Loucy (cell line): Measurements from ENCODE around the gene NRG3.

Experiments
- H2AFZ ChIP-seq: fragments of 200-600 bp; sonication (generic); 2 replicates; pipeline ENCODE4 v1.6.0; 2016; ENCODE audit warnings: antibody characterized with exemption, mild to moderate bottlenecking, low read length, moderate library complexity
- H3F3A ChIP-seq: fragments of 200-600 bp; 2 replicates; pipeline ENCODE4 v1.6.0; 2016; ENCODE audit warnings: antibody characterized with exemption, low read depth, mild to moderate bottlenecking
- H3K27me3 ChIP-seq: fragments of 200-600 bp; sonication (generic); 2 replicates; pipeline ENCODE4 v1.6.1; 2014; ENCODE audit warnings: low read length, mild to moderate bottlenecking; ENCODE audit not compliant: insufficient read depth, poor library complexity, severe bottlenecking
- H3K36me3 ChIP-seq: fragments of 200-600 bp; sonication (generic); 2 replicates; pipeline ENCODE4 v1.6.1; 2016; ENCODE audit warnings: low read length; ENCODE audit not compliant: insufficient read depth
- H3K4me1 ChIP-seq: fragments of 200-600 bp; sonication (generic); 2 replicates; pipeline ENCODE4 v1.5.1; 2014; ENCODE audit warnings: low read length, mild to moderate bottlenecking; ENCODE audit not compliant: insufficient read depth, poor library complexity, severe bottlenecking
- H3K4me2 ChIP-seq: fragments of 200-600 bp; sonication (generic); 2 replicates; pipeline ENCODE4 v1.6.0; 2014; ENCODE audit warnings: antibody characterized with exemption, low read length, low read depth, mild to moderate bottlenecking; ENCODE audit not compliant: poor library complexity, severe bottlenecking
- H3K4me3 ChIP-seq: fragments of 200-600 bp; sonication (generic); 2 replicates; pipeline ENCODE4 v1.5.1; 2014; ENCODE audit warnings: low read length, mild to moderate bottlenecking, mixed read lengths; ENCODE audit not compliant: poor library complexity, severe bottlenecking
- H3K79me2 ChIP-seq: fragments of 200-600 bp; sonication (generic); 2 replicates; pipeline ENCODE4 v1.6.1; 2014; ENCODE audit warnings: low read length; ENCODE audit not compliant: insufficient read depth
- H3K9ac ChIP-seq: fragments of 200-600 bp; sonication (generic); 2 replicates; pipeline ENCODE4 v1.6.0; 2014; ENCODE audit warnings: mild to moderate bottlenecking, low read depth, low read length, moderate library complexity; ENCODE audit not compliant: poor library complexity, severe bottlenecking
- H3K9me2 ChIP-seq: fragments of 200-600 bp; sonication (generic); replicated peaks from 2 replicates; pipeline ENCODE4 v1.6.1; 2016; ENCODE audit warnings: low read depth, low read length, mixed read lengths
- H3K9me3 ChIP-seq: fragments of 200-600 bp; sonication (generic); 2 replicates; pipeline ENCODE4 v1.6.1; 2014; ENCODE audit warnings: mild to moderate bottlenecking, antibody characterized with exemption, low read length, low read depth; ENCODE audit not compliant: insufficient read depth
- H4K20me1 ChIP-seq: fragments of 200-600 bp; sonication (generic); 2 replicates; pipeline ENCODE4 v1.6.0; 2014; ENCODE audit warnings: antibody characterized with exemption, low read length, mild to moderate bottlenecking; ENCODE audit not compliant: insufficient read depth, poor library complexity, severe bottlenecking
- CTCF ChIP-seq: fragments of 200-600 bp; sonication (generic); conservative IDR thresholded peaks from 2 replicates; pipeline ENCODE4 v1.5.1; 2014; ENCODE audit warnings: mild to moderate bottlenecking, antibody characterized with exemption, low read length
- EZH2phosphoT487 ChIP-seq: fragments of 200-600 bp; IDR thresholded peaks from 2 replicates; pipeline ENCODE4 v1.6.1; 2018; ENCODE audit warnings: antibody characterized with exemption, mild to moderate bottlenecking, moderate library complexity, borderline replicate concordance

NRG3 gene

GRCh38 chr10:81969136-81969535 lies 94.1 kb downstream of the NRG3 start:
- no peaks in the 10 kb centered on the region for H3K27me3 ChIP-seq
- TF ChIP-seq EZH2phosphoT487 (no peak), CTCF (no peak)
- no peaks in the 10 kb centered on the region for H4K20me1 ChIP-seq
- H2AFZ ChIP-seq: no peak overlapping the region
- H3K36me3 ChIP-seq: no peaks in the 10 kb centered on the region
- H3K9me3 ChIP-seq: no peaks in the 10 kb centered on the region
- no peak overlapping the region for H3K4me2 ChIP-seq
- H3F3A ChIP-seq: no peaks in the 10 kb centered on the region
- no peaks in the 10 kb centered on the region for H3K4me1 ChIP-seq
- H3K4me3 ChIP-seq: no peak overlapping the region
- H3K9ac ChIP-seq: no peak overlapping the region
- no peaks in the 10 kb centered on the region for H3K9me2 ChIP-seq
- H3K79me2 ChIP-seq: no peaks in the 10 kb centered on the region

GRCh38 chr10:81978238-81978637 lies 103.2 kb downstream of the NRG3 start:
- no peak overlapping the region for H3K4me2 ChIP-seq
- H3F3A ChIP-seq: no peaks in the 10 kb centered on the region
- no peaks in the 10 kb centered on the region for H4K20me1 ChIP-seq
- no peaks in the 10 kb centered on the region for H3K4me1 ChIP-seq
- no peaks in the 10 kb centered on the region for H3K36me3 ChIP-seq
- TF ChIP-seq CTCF: no peak
- no peak for TF ChIP-seq EZH2phosphoT487
- no peak overlapping the region for H3K9ac ChIP-seq
- no peaks in the 10 kb centered on the region for H3K27me3 ChIP-seq
- H3K9me2 ChIP-seq: no peaks in the 10 kb centered on the region
- H3K79me2 ChIP-seq: no peaks in the 10 kb centered on the region
- no peaks in the 10 kb centered on the region for H3K9me3 ChIP-seq
- H2AFZ ChIP-seq: no peak overlapping the region
- H3K4me3 ChIP-seq: no peak overlapping the region

GRCh38 chr10:81981724-81982123 lies 106.7 kb downstream of the NRG3 start:
- Histone ChIP-seq H3K9me3 (no peaks in the 10 kb centered on the region; the same call in 1 of the 2 replicates), H3K79me2 (no peaks in the 10 kb centered on the region), H3K4me2 (no peak overlapping the region), H3F3A (no peaks in the 10 kb centered on the region), H3K4me3 (no peak overlapping the region), H3K36me3 (no peaks in the 10 kb centered on the region), H3K9ac (no peak overlapping the region), H2AFZ (no peak overlapping the region), H3K4me1 (no peaks in the 10 kb centered on the region), H3K9me2 (no peaks in the 10 kb centered on the region), H3K27me3 (no peaks in the 10 kb centered on the region), H4K20me1 (no peaks in the 10 kb centered on the region)
- TF ChIP-seq CTCF (no peak), EZH2phosphoT487 (no peak)
